ENCODE measurements around the gene PLA2G15.

Gene PLA2G15

GRCh38 chr16:68244903-68245853 lies at the start of gene PLA2G15:
PLA2G15 (plus strand) TSS chr16:68245373; CDS start chr16:68245427, 54 bp downstream.
- peak; percentile 94 to 95 for DNase-seq (ENCODE audit: low read depth in 2 of 2)

- DNase-seq (ENCODE audit: low read depth in 2 of 2): no peak
Measured at GRCh38 chr16:68197250-68197649, 47.9 kb upstream of the PLA2G15 start.

- DNase-seq (ENCODE audit: low read depth in 2 of 2): no peak
Measured at GRCh38 chr16:68200088-68200783, 44.9 kb upstream of the PLA2G15 start.

GRCh38 chr16:68202091-68202519 lies 43.1 kb upstream of the PLA2G15 start:
- DNase-seq (ENCODE audit: low read depth in 2 of 2): no peak

GRCh38 chr16:68206245-68206644 lies 38.9 kb upstream of the PLA2G15 start:
- DNase-seq (ENCODE audit: low read depth in 2 of 2): no peak

- DNase-seq (ENCODE audit: low read depth in 2 of 2): no peak
Measured at GRCh38 chr16:68214726-68215125, 30.4 kb upstream of the PLA2G15 start.

GRCh38 chr16:68215302-68215701 lies 29.9 kb upstream of the PLA2G15 start:
- DNase-seq (ENCODE audit: low read depth in 2 of 2): no peak

GRCh38 chr16:68216240-68216639 lies 28.9 kb upstream of the PLA2G15 start:
- no peak for DNase-seq (ENCODE audit: low read depth in 2 of 2)

- DNase-seq (ENCODE audit: low read depth in 2 of 2): no peak
Measured at GRCh38 chr16:68217506-68217905, 27.7 kb upstream of the PLA2G15 start.

- DNase-seq (ENCODE audit: low read depth in 2 of 2): no peak
Measured at GRCh38 chr16:68219725-68220351, 25.3 kb upstream of the PLA2G15 start.

GRCh38 chr16:68223072-68223471 lies 22.1 kb upstream of the PLA2G15 start:
- DNase-seq (ENCODE audit: low read depth in 2 of 2): no peak

- no peak for DNase-seq (ENCODE audit: low read depth in 2 of 2)
Measured at GRCh38 chr16:68226116-68226515, 19.1 kb upstream of the PLA2G15 start.

- no peak for DNase-seq (ENCODE audit: low read depth in 2 of 2)
Measured at GRCh38 chr16:68227183-68227793, 17.9 kb upstream of the PLA2G15 start.

GRCh38 chr16:68227850-68228553 lies 17.2 kb upstream of the PLA2G15 start:
- DNase-seq (ENCODE audit: low read depth in 2 of 2): no peak

GRCh38 chr16:68228652-68229051 lies 16.5 kb upstream of the PLA2G15 start:
- DNase-seq (ENCODE audit: low read depth in 2 of 2): no peak

GRCh38 chr16:68229431-68230175 lies 15.6 kb upstream of the PLA2G15 start:
- DNase-seq (ENCODE audit: low read depth in 2 of 2): no peak

GRCh38 chr16:68230176-68230571 lies 15.0 kb upstream of the PLA2G15 start:
- no peak for DNase-seq (ENCODE audit: low read depth in 2 of 2)

- DNase-seq (ENCODE audit: low read depth in 2 of 2): no peak
Measured at GRCh38 chr16:68230956-68231355, 14.2 kb upstream of the PLA2G15 start.

GRCh38 chr16:68231384-68232136 lies 13.6 kb upstream of the PLA2G15 start:
- DNase-seq (ENCODE audit: low read depth in 2 of 2): no peak

GRCh38 chr16:68232335-68232734 lies 12.8 kb upstream of the PLA2G15 start:
- no peak for DNase-seq (ENCODE audit: low read depth in 2 of 2)
